ENCODE results near the gene PLEKHA6.

PLEKHA6 gene

GRCh38 chr1:204203206-204203767 lies 156.4 kb downstream of the PLEKHA6 start:
- no peak for DNase-seq

- DNase-seq, result no peak
Observed at GRCh38 chr1:204202481-204202880, 157.2 kb downstream of the PLEKHA6 start.

- DNase-seq, result no peak
Observed at GRCh38 chr1:204201348-204202040, 158.2 kb downstream of the PLEKHA6 start.

- no peak for DNase-seq
Observed at GRCh38 chr1:204199579-204199978, 160.2 kb downstream of the PLEKHA6 start.

- no peak for DNase-seq
Observed at GRCh38 chr1:204198348-204199340, 161.1 kb downstream of the PLEKHA6 start.

GRCh38 chr1:204197068-204197467 lies 162.7 kb downstream of the PLEKHA6 start:
- no peak for DNase-seq

GRCh38 chr1:204196068-204196795 lies 163.5 kb downstream of the PLEKHA6 start, which contains the start of gene KISS1:
Gene KISS1 (minus strand): TSS chr1:204196491. CDS start chr1:204192876, 3,615 bp downstream.
- no peak for DNase-seq

- DNase-seq, result no peak
Observed at GRCh38 chr1:204194771-204195170, 165.0 kb downstream of the PLEKHA6 start.

- DNase-seq, result no peak
Observed at GRCh38 chr1:204194080-204194479, 165.6 kb downstream of the PLEKHA6 start.

- DNase-seq, result no peak
Observed at GRCh38 chr1:204192589-204193352, 167.0 kb downstream of the PLEKHA6 start.

GRCh38 chr1:204192046-204192445 lies 167.7 kb downstream of the PLEKHA6 start:
- DNase-seq, result no peak

- DNase-seq, result no peak
Observed at GRCh38 chr1:204191456-204191855, 168.3 kb downstream of the PLEKHA6 start.

GRCh38 chr1:204190212-204191211 lies 169.2 kb downstream of the PLEKHA6 start:
- DNase-seq, result peak; percentile 23

- no peak for DNase-seq
Observed at GRCh38 chr1:204188959-204189639, 170.6 kb downstream of the PLEKHA6 start.

- no peak for DNase-seq
Observed at GRCh38 chr1:204186597-204186996, 173.1 kb downstream of the PLEKHA6 start.

GRCh38 chr1:204181116-204181515 lies 178.6 kb downstream of the PLEKHA6 start:
- DNase-seq, result no peak

GRCh38 chr1:204180133-204180532 lies 179.6 kb downstream of the PLEKHA6 start:
- DNase-seq, result no peak

GRCh38 chr1:204178487-204179281 lies 181.0 kb downstream of the PLEKHA6 start:
- DNase-seq, result no peak

- DNase-seq, result no peak
Observed at GRCh38 chr1:204177133-204177532, 182.6 kb downstream of the PLEKHA6 start.
